Stimulated activated CD4-positive, alpha-beta T cell treated with anti-CD3 and anti-CD28 coated beads, Interleukin-4, amount 100 ng/mL, for 1 hour (primary cell): ENCODE results near the gene THAP6.
"Not testable (repeated sequence)": the region's sequence is repeated elsewhere in the genome, so short reads cannot be mapped to it uniquely, and the experiment has no call there.

Experiments
- DNase-seq: peaks from one replicate; pipeline ENCODE4 v3.0.0-alpha.2; 2020

THAP6 gene

DNA sequence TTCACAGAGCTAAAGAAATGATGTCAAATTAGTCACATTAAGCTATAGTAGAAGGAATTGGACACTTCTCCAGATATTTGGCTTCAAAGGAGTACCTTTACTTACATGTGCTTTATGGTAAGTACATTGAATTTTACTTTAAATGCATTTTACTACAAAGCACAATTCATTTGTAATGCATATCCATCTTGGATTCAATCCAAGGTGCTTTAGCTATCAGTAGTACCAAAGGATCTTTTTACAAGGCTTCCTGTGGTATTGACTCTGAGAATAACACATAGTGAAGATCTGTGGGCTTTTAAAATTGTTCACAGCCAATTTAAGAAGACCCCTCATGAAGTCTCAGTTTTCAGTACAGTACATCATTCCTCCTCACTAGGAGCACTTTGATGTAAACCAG is 13.2 kb downstream of the THAP6 start:
- no peak for DNase-seq

DNA sequence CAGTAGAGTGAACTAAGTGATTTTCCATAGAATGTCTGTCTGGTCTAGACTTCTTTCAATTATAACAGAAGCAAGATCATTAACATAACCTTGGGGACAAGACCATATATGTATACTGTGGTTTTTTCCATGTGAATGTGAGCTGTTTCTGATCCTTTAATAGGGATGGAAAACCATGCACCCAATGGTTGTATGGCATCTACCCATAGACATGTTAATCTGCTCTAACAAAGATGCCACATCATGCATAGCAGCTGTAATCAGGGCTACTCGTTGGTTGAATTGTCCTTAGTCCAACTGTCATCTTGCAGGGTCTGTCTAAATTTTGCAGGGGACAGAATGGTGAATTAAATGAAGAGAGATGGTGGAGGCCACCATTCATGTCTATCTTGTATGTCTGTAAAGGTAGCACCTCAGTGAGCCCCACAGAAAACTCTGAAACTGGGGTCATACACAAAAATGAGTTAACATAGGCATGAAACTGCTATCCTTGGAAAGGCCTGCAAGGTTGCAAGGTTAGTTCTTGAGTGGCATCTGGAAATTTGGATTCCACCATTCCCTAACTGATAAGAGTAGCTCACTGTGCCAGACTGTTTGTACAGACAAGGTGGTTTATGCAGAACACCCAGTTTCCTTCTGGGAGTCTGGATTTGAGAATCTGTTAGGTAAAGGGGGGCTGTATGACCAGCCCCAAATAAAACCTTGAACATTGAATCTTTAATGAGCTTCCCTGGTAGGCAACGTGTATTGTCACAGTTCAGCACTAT is 16.5 kb downstream of the THAP6 start:
- DNase-seq: no peak

DNA sequence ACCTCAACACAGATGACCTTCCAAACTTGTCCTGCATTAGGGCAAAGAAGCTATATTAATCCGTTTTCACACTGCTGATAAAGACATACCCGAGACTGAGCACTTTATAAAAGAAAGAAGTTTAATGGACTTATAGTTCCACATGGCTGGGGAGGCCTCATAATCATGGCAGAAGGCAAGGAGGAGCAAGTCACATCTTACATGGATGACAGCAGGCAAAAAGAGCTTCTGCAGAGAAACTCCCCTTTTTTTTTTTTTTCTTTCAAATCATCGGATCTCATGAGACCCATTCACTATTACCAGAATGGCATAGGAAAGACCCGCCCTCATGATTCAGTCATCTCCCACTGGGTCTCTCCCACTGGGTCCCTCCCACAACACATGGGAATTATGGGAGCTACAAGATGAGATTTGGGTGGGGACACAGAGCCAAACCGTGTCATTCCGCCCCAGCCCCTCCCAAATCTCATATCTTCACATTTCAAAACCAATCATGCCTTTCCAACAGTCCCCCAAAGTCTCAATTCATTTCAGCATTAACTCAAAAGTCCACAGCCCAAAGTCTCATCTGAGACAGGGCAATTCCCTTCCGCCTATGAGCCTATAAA is 17.4 kb downstream of the THAP6 start:
- not testable (repeated sequence) for DNase-seq

DNA sequence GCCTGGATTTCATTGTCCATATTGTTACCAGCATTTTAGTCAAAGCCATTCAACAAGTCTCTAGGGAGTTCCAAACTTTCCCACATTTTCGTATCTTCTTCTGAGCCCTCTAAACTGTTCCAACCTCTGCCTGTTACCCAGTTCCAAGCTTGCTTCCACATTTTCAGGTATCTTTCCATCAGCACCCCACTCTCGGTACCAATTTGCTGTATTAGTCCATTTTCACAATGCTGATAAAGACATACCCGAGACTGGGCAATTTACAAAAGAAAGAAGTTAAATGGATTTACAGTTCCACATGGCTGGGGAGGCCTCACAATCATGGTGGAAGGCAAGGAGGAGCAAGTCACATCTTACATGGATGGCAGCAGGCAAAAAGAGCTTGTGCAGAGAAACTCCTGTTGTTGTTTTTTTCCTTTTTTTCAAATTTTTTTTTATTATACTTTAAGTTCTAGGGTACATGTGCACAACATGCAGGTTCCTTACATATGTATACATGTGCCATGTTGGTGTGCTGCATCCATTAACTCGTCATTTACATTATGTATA is 19.1 kb downstream of the THAP6 start:
- not testable (repeated sequence) for DNase-seq

DNA sequence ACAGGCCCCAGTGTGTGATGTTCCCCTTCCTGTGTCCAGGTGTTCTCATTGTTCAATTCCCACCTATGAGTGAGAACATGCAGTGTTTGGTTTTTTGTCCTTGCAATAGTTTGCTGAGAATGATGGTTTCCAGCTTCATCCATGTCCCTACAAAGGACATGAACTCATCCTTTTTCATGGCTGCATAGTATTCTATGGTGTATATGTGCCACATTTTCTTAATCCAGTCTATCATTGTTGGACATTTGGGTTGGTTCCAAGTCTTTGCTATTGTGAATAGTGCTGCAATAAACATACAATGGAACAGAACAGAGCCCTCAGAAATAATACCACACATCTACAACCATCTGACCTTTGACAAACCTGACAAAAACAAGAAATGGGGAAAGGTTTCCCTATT is 19.7 kb downstream of the THAP6 start:
- DNase-seq: not testable (repeated sequence)

DNA sequence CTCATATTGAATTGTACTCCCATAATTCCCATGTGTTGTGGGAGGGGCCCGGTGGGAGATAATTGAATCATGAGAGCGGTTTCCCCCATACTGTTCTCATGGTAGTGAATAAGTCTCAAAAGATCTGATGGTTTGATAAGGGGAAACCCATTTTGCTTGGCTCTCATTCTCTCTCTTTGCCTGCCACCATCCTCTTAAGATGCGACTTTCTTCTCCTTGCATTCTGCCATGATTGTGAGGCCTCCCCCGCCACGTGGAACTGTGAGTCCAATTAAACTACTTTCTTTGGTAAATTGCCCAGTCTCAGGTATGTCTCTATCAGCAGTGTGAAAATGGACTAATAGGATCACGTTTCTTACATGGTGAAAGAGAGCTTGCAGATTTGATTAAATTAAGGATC is 23.0 kb downstream of the THAP6 start:
- DNase-seq: not testable (repeated sequence)

DNA sequence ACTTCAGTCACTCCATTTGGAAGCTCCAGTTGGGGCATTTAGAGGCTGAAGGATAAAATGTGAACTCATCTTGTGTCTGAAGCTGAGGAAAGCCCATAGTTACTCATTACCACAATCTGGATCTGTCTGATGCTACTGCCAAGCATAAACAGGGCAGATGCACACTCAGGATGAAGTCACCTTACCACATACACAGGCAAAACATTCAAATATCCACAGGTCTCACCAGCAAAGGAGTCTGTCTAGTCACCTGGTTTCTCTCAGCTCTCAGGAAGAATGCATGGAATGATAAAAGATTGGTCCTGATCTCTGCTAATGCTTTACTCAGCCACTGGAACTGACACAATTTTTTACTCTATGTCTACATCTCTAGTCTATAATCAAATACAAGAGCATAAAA is 28.6 kb downstream of the THAP6 start:
- DNase-seq: no peak

DNA sequence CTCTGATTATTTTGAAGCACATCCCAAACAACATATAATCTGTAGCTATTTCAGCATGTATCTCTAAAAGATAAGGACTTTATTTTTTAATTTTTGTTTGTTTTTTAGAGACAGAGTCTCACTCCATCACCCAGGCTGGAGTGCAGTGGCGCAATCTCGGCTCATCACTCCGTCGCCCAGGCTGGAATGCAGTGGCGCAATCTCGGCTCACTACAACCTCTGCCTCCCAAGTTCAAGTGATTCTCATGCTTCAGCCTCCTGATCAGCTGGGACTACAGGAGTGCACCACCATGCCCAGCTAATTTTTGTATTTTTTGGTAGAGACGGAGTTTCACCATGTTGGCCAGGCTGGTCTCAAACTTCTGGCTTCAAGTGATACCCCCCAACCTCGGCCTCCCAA is 29.9 kb downstream of the THAP6 start:
- DNase-seq: not testable (repeated sequence)

DNA sequence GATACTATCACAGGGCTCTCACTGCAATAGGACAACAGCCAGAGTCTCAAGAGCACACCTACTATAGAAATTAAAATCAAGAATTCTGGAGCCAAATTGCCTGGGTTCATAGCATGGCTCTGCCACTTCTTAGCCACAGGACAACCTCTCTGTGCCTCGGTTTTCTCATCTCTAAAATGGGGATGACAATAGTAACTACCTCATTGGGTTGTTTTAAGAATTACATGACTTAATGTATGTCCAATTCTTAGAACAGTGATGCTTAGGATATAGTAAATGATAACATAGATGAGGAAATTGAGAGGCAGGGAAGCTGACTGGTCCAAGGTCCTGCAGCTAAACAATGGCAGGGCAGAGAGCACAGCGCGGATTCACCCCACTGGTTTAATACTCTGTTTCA is 30.6 kb downstream of the THAP6 start:
- no peak for DNase-seq

DNA sequence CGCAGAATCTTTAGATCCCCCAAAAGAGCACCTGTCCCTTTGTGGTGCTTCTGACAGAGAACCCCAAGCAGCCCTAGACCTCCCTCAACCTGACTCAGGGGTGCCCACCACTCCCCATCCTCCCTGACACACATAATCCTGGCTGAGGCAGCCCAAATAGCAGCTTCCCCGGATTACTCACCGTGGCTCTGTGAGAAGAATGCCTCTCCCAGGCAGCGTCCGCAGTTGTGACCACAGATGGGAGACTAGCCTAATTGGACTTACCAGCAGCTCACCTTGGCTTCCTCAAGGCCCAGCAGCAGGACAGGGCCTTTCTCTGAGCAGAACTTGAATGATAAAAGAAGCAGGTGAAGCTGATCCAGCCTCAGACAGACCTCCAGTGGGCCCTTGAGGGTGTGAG is 31.3 kb downstream of the THAP6 start:
- DNase-seq: no peak

DNA sequence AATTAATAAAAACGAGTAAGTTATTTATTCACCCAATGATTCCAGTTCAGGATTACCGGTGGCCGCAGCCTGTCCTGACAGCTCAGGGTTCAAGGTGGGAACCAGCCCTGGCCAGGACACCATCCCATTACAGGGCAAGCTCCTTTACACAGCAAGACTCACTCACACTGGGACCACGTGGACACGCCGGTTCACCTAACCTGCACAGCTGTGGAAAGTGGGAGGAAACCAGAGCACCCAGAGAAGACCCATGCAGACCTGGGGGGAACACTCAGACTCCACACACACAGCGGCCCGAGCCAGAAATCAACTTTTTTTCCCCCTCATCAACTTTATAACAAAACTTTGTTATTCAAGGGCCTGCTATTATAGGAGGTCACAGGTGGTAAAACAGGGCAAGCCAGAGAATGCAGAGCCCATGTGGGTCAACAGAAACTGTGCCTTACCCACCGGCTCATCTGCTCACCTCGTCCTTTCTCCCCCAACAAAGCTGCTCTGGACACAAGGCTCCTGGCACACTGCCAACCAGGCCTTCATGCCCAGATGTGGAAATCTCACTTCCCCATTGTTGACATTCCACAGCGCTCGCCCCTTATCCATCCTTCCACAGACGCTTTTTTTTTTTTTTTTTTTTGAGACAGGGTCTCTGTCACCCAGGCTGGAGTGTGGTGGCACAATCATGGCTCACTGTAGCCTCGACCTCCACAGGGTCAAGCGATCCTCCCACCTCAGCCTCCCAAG is 33.5 kb downstream of the THAP6 start:
- no peak for DNase-seq

DNA sequence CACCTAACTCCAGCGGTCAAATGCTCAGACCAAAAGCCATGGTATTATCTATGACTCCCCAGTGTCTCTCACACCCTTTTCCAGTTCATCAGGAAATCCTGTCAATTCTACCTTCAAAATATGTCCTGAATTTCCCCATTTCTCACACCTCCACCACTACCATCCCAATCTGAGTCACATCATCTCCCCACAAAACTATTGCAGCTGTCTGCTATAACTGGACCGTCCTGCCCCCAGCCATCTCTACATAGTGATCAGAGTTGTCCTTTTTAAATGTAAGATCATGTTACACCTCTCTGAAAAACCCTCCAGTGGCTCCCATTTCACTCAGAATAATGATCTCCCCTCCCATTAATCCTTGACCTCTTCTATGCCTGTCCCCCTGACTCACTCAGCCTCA is 34.7 kb downstream of the THAP6 start:
- no peak for DNase-seq

DNA sequence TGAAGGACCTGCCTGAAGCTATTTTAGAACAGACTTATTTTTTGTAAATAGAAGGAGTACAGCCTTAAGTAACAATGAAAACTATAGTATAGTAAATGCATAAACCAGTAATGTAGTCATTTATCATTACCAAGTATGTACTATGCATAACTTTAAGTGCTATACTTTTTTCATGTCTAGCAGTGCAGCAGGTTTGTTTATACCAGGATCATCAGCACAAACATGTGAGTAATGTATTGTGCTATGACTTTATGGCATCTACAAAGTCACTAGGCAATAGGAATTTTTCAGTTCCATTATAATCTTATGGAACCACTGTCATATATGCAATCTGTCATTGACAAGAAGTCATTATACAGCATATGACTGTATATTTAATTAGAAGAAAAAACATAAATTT is 38.2 kb downstream of the THAP6 start:
- no peak for DNase-seq

DNA sequence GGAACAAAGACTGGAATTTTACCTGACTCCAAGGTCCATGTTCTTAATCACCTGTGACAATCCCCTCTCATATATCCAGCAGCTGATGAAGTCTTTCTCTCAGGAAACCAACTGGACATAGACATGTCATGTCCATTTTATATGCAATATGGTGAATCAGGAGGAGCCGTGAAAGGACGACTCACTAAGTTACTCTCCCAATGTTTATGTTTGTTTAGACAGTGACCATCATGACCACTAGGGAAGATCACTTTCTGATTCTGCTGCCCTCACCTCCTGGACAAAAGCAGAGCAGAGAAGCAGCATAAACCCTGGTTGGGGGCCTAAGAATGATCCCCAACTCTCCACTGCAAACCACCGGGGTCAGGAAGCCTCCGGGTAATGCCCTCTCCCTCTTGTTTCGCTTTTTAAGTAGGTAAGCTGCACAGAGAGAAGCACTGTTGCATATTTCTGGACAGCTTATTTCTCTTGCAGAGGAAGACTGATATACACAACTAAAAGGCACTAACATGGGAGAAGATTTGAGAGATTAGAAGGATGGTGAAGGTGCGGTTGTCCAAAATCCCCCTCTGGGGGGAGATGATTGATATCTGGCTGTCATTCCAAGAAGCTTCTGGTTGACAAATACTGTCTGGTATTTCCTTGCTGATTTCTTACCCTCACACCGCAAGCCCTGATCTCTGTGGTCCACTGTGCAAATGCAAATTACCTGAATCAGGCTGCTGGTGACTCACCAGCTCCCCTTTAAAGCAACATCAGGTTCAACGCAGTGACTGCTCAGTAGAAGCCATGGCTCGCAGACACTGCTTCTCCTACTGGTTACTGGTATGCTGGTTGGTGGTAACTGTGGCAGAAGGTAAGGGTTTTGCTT is 41.3 kb downstream of the THAP6 start, which contains the start of gene ODAPH:
TSS of gene ODAPH (plus strand) at position 773 of the 871 bp plus-strand sequence. CDS start at position 790, 17 bp downstream.
- DNase-seq: no peak

DNA sequence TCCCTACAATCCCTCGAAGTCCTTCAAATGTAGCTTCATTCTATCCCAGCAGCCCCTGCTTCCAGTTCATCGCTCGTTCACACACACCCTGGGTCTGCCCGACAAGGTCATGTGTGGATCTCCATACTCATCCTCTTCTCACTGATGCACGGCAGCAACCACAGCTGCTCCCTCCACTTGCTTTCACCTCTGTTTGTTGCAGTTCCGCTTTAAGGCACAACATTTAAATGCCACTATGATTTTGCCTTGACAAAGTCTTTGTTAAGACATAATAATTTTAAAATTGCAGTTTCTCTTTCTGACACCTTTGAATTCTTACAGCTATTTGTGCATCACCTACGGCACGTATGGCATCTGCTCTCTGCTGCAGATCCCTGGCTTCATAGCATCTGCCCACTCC is 43.4 kb downstream of the THAP6 start:
- no peak for DNase-seq

DNA sequence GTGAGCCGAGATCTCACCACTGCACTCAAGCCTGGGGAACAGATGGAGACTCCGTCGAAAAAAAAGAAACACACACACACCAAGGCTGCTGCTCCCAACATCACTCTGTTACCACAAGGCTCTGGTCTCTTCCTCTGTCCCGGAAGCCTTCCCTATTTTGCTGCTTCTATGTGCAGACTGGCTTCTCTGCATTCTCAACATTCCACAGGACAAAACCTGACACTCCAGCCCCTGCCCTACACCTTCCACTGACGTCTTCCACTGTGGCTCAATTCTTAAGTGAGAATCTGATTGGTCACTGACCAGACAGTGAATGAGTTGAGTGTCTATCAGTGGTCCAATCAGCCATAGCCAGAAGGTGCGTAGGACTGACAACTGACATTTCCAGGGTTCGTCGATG is 47.5 kb downstream of the THAP6 start:
- DNase-seq: no peak

DNA sequence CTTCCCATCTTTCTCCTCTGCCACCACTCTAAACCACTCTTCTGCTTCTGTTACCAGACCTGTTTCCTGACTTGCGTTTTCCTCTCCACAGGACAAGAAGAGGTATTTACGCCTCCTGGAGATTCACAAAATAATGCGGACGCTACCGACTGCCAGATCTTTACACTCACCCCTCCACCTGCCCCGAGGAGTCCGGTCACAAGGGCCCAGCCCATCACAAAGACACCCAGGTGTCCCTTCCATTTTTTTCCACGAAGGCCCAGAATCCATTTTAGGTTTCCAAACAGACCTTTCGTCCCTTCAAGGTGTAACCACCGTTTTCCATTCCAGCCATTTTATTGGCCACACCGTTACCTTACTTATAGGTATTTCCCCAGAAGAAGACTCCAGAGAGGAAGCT is 49.8 kb downstream of the THAP6 start:
- no peak for DNase-seq

DNA sequence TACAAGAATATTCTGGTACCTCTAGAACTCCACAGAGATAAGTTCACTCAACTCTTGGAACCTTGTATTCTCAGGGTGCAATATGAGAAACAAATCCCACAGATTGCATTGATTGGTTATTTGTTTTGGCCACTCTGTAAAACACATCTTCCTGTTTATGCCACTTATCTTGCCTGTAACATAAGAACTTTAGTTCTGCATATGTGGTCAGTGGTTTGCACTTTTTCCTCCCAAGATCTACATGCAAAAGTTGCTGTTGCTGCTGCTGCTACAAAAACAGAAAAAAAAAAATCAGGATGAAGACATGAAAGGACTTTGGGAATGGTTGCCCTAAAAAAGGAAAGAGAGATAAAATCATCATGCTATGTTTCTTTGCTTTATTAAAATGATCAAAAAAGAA is 51.2 kb downstream of the THAP6 start:
- DNase-seq: no peak

DNA sequence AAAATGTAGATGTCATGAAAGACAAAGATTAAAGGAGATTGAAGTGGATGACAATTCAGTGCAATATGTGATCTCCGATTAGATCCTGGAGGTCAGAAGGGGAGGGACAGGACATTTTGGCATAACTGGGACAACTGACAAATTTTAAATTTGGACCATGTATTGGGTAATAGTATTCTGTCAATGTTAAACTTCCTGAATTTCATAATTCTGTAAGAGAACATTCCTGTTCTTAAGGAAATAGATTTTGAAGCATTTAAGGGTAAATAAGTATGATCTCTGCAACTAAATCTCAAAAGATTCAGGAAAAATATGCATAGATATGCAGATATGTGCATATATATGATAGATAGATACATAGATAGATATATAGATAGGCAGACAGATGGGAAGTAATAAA is 52.6 kb downstream of the THAP6 start:
- DNase-seq: no peak

DNA sequence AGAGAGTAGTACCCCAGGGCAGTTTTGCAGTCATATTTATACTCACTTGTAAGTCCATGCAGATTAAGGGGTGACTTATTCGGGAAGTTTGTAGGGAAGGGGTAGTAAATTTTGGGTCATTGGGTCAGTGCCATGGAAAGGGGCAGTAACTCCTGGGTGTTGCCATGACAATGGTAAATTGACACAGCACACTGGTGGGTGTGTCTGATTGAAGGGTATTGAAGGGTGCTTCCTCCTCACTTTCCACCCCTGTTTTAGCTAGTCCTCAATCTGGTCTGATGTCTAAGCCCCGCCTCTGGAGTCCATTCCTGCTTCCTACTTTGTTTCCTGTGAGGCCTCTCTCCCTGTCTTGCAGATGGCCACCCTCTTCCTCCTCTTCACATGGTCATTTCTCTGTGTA is 53.5 kb downstream of the THAP6 start:
- no peak for DNase-seq
